Suprapubic skin (tissue), 4 donors: ENCODE results near the gene CLEC14A. TPM values are rescaled to one million over a fixed set of nuclear protein-coding genes. Genes with fewer than 3 reads are reported as not detected.

Experiments used
- DNase-seq, 2 donors: peaks; one replicate each; pipeline ENCODE4 v3.0.0-alpha.2; 2019; ENCODE audit warnings: low spot score in 2 of 2
- H3K27ac ChIP-seq: fragments of 200-600 bp; sonication (generic); one replicate; pipeline ENCODE4 v1.5.1; 2019
- H3K27me3 ChIP-seq: fragments of 200-600 bp; sonication (generic); one replicate; pipeline ENCODE4 v1.5.1; 2019
- H3K36me3 ChIP-seq: fragments of 200-600 bp; sonication (generic); one replicate; pipeline ENCODE4 v1.5.1; 2019
- H3K4me1 ChIP-seq: fragments of 200-600 bp; sonication (generic); one replicate; pipeline ENCODE4 v1.5.1; 2019
- H3K4me3 ChIP-seq: fragments of 200-600 bp; sonication (generic); one replicate; pipeline ENCODE4 v1.5.1; 2019; ENCODE audit warnings: mild to moderate bottlenecking
- H3K9me3 ChIP-seq: fragments of 200-600 bp; sonication (generic); one replicate; pipeline ENCODE4 v1.5.1; 2019
- EP300 ChIP-seq: sonication (generic); formaldehyde crosslinking; IDR thresholded peaks from one replicate; pipeline ENCODE4 v1.6.1; 2017; ENCODE audit warnings: antibody characterized with exemption
- POLR2A ChIP-seq, 2 donors: fragments of 450-650 bp; IDR thresholded peaks; one replicate each; pipeline ENCODE4 v1.6.1; 2017; ENCODE audit warnings: antibody characterized with exemption in 2 of 2, mild to moderate bottlenecking in 2 of 2, moderate library complexity in 2 of 2
- POLR2AphosphoS5 ChIP-seq, 3 donors: sonication (generic); formaldehyde crosslinking; IDR thresholded peaks; one replicate each; pipeline ENCODE4 v1.6.1; 2017; ENCODE audit warnings: antibody characterized with exemption in 3 of 3
- WGBS: methylation state at CpG from one replicate; pipeline ENCODE4 v1.1.5; 2018; 5-methylcytosine and 5-hydroxymethylcytosine counted together
- total RNA-seq, 4 donors: library from RNA; depleted of rRNA; stranded (reverse); fragments of >200 nt; gene quantifications; one replicate each; pipeline ENCODE4 v1.1.0, GENCODE V29; 2016
- TF ChIP-seq, protein P1 (sequence below), 2 donors: fragments of 200-600 bp in 1 of 2; fragments of 450-650 bp in 1 of 2; sonication (generic) in 1 of 2; IDR thresholded peaks; one replicate each; pipeline ENCODE4 v1.5.1; 2016 to 2019; ENCODE audit warnings: antibody characterized with exemption in 2 of 2, mild to moderate bottlenecking in 1 of 2, moderate library complexity in 1 of 2

Gene CLEC14A
- total RNA-seq = 10 to 100 TPM in 1 of 4 donors, 1 to 10 TPM in 3; 5.9 to 18.9 (median 8.6) TPM

GRCh38 chr14:38255673-38256532, at the start of gene CLEC14A:
Gene CLEC14A, minus strand, starts transcription at chr14:38256093. Its CDS starts 71 bp downstream, at chr14:38256022.
- no peak for TF ChIP-seq POLR2AphosphoS5 (IDR thresholded peaks at IDR 0.05)
- TF ChIP-seq EP300 = no peak
- TF ChIP-seq POLR2A (IDR thresholded peaks at IDR 0.05) = no peak
- TF ChIP-seq, protein P1, sequence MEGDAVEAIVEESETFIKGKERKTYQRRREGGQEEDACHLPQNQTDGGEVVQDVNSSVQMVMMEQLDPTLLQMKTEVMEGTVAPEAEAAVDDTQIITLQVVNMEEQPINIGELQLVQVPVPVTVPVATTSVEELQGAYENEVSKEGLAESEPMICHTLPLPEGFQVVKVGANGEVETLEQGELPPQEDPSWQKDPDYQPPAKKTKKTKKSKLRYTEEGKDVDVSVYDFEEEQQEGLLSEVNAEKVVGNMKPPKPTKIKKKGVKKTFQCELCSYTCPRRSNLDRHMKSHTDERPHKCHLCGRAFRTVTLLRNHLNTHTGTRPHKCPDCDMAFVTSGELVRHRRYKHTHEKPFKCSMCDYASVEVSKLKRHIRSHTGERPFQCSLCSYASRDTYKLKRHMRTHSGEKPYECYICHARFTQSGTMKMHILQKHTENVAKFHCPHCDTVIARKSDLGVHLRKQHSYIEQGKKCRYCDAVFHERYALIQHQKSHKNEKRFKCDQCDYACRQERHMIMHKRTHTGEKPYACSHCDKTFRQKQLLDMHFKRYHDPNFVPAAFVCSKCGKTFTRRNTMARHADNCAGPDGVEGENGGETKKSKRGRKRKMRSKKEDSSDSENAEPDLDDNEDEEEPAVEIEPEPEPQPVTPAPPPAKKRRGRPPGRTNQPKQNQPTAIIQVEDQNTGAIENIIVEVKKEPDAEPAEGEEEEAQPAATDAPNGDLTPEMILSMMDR (IDR thresholded peaks at IDR 0.05) = no peak
- Histone ChIP-seq H3K27ac (peak within 1 kb of the TSS; percentile 67), H3K27me3 (peaks cover 24% of the 10 kb centered on the region), H3K9me3 (no peaks in the 10 kb centered on the region), H3K4me1 (peaks cover 11% of the 10 kb centered on the region), H3K36me3 (no peaks in the 10 kb centered on the region), H3K4me3 (peak within 1 kb of the TSS; percentile 49)
- 35% methylated on average over 19 of the region's 68 CpGs for WGBS
- DNase-seq = peak; percentile 65 to 78

DNA sequence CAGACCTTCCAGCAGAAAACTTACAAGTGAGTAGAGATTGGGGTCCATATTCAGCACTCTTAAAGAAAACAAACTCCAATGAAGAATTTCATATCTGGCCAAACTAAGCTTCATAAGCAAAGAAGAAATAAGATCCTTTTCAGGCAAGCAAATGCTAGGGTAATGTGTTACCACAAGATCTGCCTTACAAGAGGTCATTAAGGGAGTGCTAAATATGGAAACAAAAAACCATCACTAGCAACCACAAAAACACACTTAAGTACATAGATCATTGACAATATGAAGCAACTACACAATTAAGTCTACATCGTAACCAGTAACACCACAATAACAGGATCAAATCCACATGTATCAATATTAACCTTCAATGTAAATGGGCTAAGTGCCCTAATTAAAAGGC, 47.1 kb upstream of the CLEC14A start:
- TF ChIP-seq, protein P1 (IDR thresholded peaks at IDR 0.05) = no peak
- TF ChIP-seq POLR2A (IDR thresholded peaks at IDR 0.05) = no peak
- TF ChIP-seq EP300 = no peak
- TF ChIP-seq POLR2AphosphoS5 (IDR thresholded peaks at IDR 0.05) = no peak

GRCh38 chr14:38302034-38302433, 46.1 kb upstream of the CLEC14A start:
- Histone ChIP-seq H3K4me1 (no peaks in the 10 kb centered on the region), H3K36me3 (no peaks in the 10 kb centered on the region), H3K27me3 (no peaks in the 10 kb centered on the region), H3K9me3 (peaks cover 5% of the 10 kb centered on the region), H3K4me3 (no peak overlapping the region), H3K27ac (no peak overlapping the region)
- WGBS = 89% methylated on average over 2 of the region's 2 CpGs
- DNase-seq = no peak
- TF ChIP-seq, protein P1 (IDR thresholded peaks at IDR 0.05) = no peak
- TF ChIP-seq POLR2A (IDR thresholded peaks at IDR 0.05) = no peak
- TF ChIP-seq EP300 = no peak
- TF ChIP-seq POLR2AphosphoS5 (IDR thresholded peaks at IDR 0.05) = no peak

More for the DNA sequence above, 47.1 kb upstream of the CLEC14A start:
- Histone ChIP-seq H3K9me3 (peaks cover 5% of the 10 kb centered on the region), H3K36me3 (no peaks in the 10 kb centered on the region), H3K4me1 (no peaks in the 10 kb centered on the region), H3K4me3 (no peak overlapping the region), H3K27me3 (no peaks in the 10 kb centered on the region), H3K27ac (no peak overlapping the region)
- no peak for DNase-seq
- WGBS = 91% methylated on average over 1 of the region's 1 CpG

GRCh38 chr14:38297681-38298080, 41.8 kb upstream of the CLEC14A start:
- H3K27ac ChIP-seq = no peak overlapping the region
- no peaks in the 10 kb centered on the region for H3K4me1 ChIP-seq
- WGBS = 50% methylated on average over 1 of the region's 1 CpG
- DNase-seq = no peak
- H3K27me3 ChIP-seq = no peaks in the 10 kb centered on the region
- H3K9me3 ChIP-seq = no peaks in the 10 kb centered on the region
- no peak overlapping the region for H3K4me3 ChIP-seq
- no peaks in the 10 kb centered on the region for H3K36me3 ChIP-seq
- TF ChIP-seq EP300 = no peak

- H3K4me3 ChIP-seq = no peak overlapping the region
- DNase-seq = no peak
- H3K9me3 ChIP-seq = no peaks in the 10 kb centered on the region
- TF ChIP-seq EP300 (no peak), POLR2AphosphoS5 (IDR thresholded peaks at IDR 0.05) (no peak), POLR2A (IDR thresholded peaks at IDR 0.05) (no peak)
- TF ChIP-seq, protein P1 (IDR thresholded peaks at IDR 0.05) = no peak
- no peak overlapping the region for H3K27ac ChIP-seq
- H3K4me1 ChIP-seq = no peaks in the 10 kb centered on the region
- H3K36me3 ChIP-seq = no peaks in the 10 kb centered on the region
- H3K27me3 ChIP-seq = no peaks in the 10 kb centered on the region
These were observed 36.0 kb upstream of the CLEC14A start for GRCh38 chr14:38291681-38292467.
